T-helper 2 cell treated with Interferon-gamma antibody and Interleukin-4, amounts not matched to agents 5 μg/mL and 100 μg/mL, for 36 hours (primary cell): ENCODE results near the gene AVPR1B.
"Not testable (repeated sequence)": the region's sequence is repeated elsewhere in the genome, so short reads cannot be mapped to it uniquely, and the experiment has no call there.

Experiments used
- DNase-seq: peaks from one replicate; pipeline ENCODE4 v3.0.0; 2021; ENCODE audit warnings: low spot score
- H3K27ac Mint-ChIP-seq: one replicate; pipeline ENCODE4 v1.8.0; 2021; ENCODE audit warnings: mild to moderate bottlenecking, mixed read lengths
- H3K27me3 Mint-ChIP-seq: one replicate; pipeline ENCODE4 v1.8.0; 2021; ENCODE audit warnings: low read depth, mixed read lengths
- H3K36me3 Mint-ChIP-seq: one replicate; pipeline ENCODE4 v1.8.0; 2021; ENCODE audit warnings: low read depth, mixed read lengths
- H3K4me1 Mint-ChIP-seq: one replicate; pipeline ENCODE4 v1.8.0; 2021; ENCODE audit warnings: low read depth, mixed read lengths
- H3K4me3 Mint-ChIP-seq: one replicate; pipeline ENCODE4 v1.8.0; 2022; ENCODE audit warnings: mild to moderate bottlenecking, moderate library complexity, mixed read lengths
- H3K9me3 Mint-ChIP-seq: one replicate; pipeline ENCODE4 v1.8.0; 2021; ENCODE audit warnings: mixed read lengths

The AVPR1B gene

GRCh38 chr1:206064001-206064400, 53.2 kb downstream of the AVPR1B start:
- peaks cover 54% of the 10 kb centered on the region for H3K27me3 Mint-ChIP-seq
- not testable (repeated sequence) for DNase-seq, H3K36me3 Mint-ChIP-seq

GRCh38 chr1:206062464-206062863, 54.7 kb downstream of the AVPR1B start:
- Mint-ChIP-seq H3K27me3 (peaks cover 46% of the 10 kb centered on the region), H3K4me3 (no peak overlapping the region), H3K9me3 (peaks cover 4% of the 10 kb centered on the region), H3K27ac (no peak overlapping the region), H3K4me1 (peaks cover 5% of the 10 kb centered on the region), H3K36me3 (no peaks in the 10 kb centered on the region)
- DNase-seq: no peak

More at GRCh38 chr1:206064001-206064400, 53.2 kb downstream of the AVPR1B start:
- not testable (repeated sequence) for H3K4me1 Mint-ChIP-seq, H3K9me3 Mint-ChIP-seq, H3K4me3 Mint-ChIP-seq, H3K27ac Mint-ChIP-seq

GRCh38 chr1:206060844-206061243, 56.3 kb downstream of the AVPR1B start:
- H3K9me3 Mint-ChIP-seq: peaks cover 4% of the 10 kb centered on the region
- peaks cover 47% of the 10 kb centered on the region for H3K27me3 Mint-ChIP-seq
- H3K4me3 Mint-ChIP-seq: no peak overlapping the region
- no peak overlapping the region for H3K27ac Mint-ChIP-seq
- no peak for DNase-seq
- no peaks in the 10 kb centered on the region for H3K36me3 Mint-ChIP-seq
- H3K4me1 Mint-ChIP-seq: no peaks in the 10 kb centered on the region
